Activated B cell treated with CpG ODN at 0.5 μM for 24 hours (primary cell): Measurements from ENCODE around the gene NPB. TPM values are rescaled to one million over a fixed set of nuclear protein-coding genes. Genes with fewer than 3 reads are reported as not detected.

Experiments
- ATAC-seq: fragments of 200-7000 bp; cut with Tn5 transposase; one replicate; pipeline ENCODE4 v1.10.0; 2021; ENCODE audit warnings: low read depth, mild to moderate bottlenecking, moderate library complexity
- CTCF ChIA-PET: fragments of 350-600 bp; sonication (Branson Sonifier 250); formaldehyde crosslinking; loops from one replicate; lab custom pipeline; 2021; ENCODE audit warnings: antibody characterized with exemption; lab: Charles Lee
- POLR2A ChIA-PET: fragments of 350-600 bp; sonication (Branson Sonifier 250); formaldehyde crosslinking; loops from one replicate; lab custom pipeline; 2021; ENCODE audit warnings: antibody characterized with exemption; lab: Charles Lee
- DNase-seq: peaks from one replicate; pipeline ENCODE4 v3.0.0; 2022
- H3K27ac Mint-ChIP-seq: one replicate; pipeline ENCODE4 v1.8.0; 2020; ENCODE audit warnings: mixed read lengths
- H3K27me3 Mint-ChIP-seq: one replicate; pipeline ENCODE4 v1.8.0; 2021; ENCODE audit warnings: mixed read lengths
- H3K36me3 Mint-ChIP-seq: one replicate; pipeline ENCODE4 v1.8.0; 2021; ENCODE audit warnings: low read depth, mixed read lengths
- H3K4me1 Mint-ChIP-seq: one replicate; pipeline ENCODE4 v1.8.0; 2021; ENCODE audit warnings: mixed read lengths
- H3K4me3 Mint-ChIP-seq: one replicate; pipeline ENCODE4 v1.8.0; 2020; ENCODE audit warnings: mild to moderate bottlenecking, mixed read lengths
- H3K9me3 Mint-ChIP-seq: one replicate; pipeline ENCODE4 v1.8.0; 2020; ENCODE audit warnings: mixed read lengths
- intact Hi-C: fragments of 100-400 bp; cut with micrococcal nuclease; formaldehyde crosslinking; loops from one replicate; pipeline ENCODE4 v1.15.1; 2024
- total RNA-seq: library from RNA; stranded (reverse); gene quantifications from 2 replicates; pipeline ENCODE4 v1.2.3, GENCODE V29; 2022
- TF ChIP-seq, protein P1 (sequence below): fragments of 200-600 bp; IDR thresholded peaks from one replicate; pipeline ENCODE4 v1.8.0; 2022; ENCODE audit warnings: antibody characterized with exemption, mild to moderate bottlenecking

Gene NPB
- total RNA-seq, 1 donor from 2014 or later = 0.24 TPM

DNA sequence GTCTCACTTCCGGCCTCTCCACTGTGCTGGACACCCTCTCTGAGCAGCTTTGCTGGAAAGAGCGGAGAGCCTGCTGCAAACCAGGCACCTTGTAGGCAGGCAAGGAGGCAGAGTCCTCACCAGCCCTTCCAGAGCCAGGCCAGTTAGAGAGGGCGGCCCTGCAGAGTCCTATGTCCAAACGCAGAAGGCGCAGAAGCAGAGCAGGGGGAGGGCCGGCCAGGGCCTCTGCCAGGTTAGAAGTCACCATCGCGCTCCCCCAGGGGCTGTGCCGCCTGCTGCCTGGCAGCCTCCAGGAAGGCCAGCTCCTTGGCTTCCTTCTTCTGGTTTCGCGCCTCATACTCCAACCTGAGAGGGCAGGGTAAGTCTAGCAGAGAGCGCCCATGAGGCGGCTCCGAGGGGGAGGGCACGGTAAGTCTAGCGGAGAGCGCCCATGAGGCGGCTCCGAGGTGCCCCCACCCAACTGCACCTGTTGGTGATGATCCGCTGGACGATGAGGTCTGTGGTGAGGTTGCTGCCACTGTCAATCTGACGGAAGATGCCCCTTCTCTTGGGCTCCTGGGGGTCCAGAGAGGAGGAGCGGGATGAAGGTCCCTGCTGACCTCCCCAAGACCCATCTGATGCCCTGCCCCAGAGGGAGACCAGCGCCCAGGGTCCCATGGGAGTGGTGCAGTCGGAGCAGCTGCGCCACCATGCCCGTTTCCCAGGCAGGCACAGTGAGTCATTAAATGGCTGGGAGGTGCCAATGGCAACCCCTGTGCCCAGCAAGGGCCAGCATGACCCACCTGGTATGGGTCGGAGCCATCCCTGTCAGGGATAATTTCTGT is 2.8 kb downstream of the NPB start:
- intact Hi-C loops = no loop called here
- CTCF ChIA-PET = no interaction called here
- H3K27me3 Mint-ChIP-seq = peaks cover 10% of the 10 kb centered on the region
- TF ChIP-seq, protein P1, sequence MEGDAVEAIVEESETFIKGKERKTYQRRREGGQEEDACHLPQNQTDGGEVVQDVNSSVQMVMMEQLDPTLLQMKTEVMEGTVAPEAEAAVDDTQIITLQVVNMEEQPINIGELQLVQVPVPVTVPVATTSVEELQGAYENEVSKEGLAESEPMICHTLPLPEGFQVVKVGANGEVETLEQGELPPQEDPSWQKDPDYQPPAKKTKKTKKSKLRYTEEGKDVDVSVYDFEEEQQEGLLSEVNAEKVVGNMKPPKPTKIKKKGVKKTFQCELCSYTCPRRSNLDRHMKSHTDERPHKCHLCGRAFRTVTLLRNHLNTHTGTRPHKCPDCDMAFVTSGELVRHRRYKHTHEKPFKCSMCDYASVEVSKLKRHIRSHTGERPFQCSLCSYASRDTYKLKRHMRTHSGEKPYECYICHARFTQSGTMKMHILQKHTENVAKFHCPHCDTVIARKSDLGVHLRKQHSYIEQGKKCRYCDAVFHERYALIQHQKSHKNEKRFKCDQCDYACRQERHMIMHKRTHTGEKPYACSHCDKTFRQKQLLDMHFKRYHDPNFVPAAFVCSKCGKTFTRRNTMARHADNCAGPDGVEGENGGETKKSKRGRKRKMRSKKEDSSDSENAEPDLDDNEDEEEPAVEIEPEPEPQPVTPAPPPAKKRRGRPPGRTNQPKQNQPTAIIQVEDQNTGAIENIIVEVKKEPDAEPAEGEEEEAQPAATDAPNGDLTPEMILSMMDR = no peak
- DNase-seq (no peak), ATAC-seq (no peak)
- peaks cover 29% of the 10 kb centered on the region for H3K36me3 Mint-ChIP-seq
- no peak overlapping the region for H3K4me3 Mint-ChIP-seq
- POLR2A ChIA-PET = no interaction called here
- no peak overlapping the region for H3K27ac Mint-ChIP-seq
- H3K9me3 Mint-ChIP-seq = no peaks in the 10 kb centered on the region
- H3K4me1 Mint-ChIP-seq = peaks cover 5% of the 10 kb centered on the region

DNA sequence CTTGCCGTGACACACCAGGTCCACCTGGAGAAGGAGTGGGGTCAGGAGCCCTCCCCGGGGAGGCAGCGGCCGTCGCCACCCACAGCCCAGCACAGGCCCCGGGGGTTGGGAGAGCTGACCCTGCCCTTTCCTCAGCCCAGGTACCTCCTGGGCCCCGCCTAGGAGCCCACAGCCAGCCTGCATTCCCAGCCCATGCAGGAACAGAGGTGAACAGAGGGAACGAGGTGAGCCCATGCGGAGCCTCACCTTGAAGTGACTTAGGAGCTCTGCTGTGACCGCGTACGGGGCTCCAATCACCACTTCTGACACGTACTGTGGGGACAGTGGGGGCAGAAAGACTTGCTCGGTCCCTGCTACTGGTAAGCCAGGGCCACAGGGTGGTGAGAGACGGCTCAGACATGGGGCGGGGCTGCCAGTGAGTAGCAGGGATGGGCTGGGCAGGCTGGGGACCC is 3.4 kb downstream of the NPB start:
- no peaks in the 10 kb centered on the region for H3K9me3 Mint-ChIP-seq
- CTCF ChIA-PET = no interaction called here
- H3K4me3 Mint-ChIP-seq = no peak overlapping the region
- TF ChIP-seq, protein P1 = no peak
- H3K4me1 Mint-ChIP-seq = peaks cover 8% of the 10 kb centered on the region
- peaks cover 8% of the 10 kb centered on the region for H3K27me3 Mint-ChIP-seq
- intact Hi-C loops = no loop called here
- POLR2A ChIA-PET = no interaction called here
- peaks cover 22% of the 10 kb centered on the region for H3K36me3 Mint-ChIP-seq
- no peak overlapping the region for H3K27ac Mint-ChIP-seq
- no peak for DNase-seq
- ATAC-seq = no peak

DNA sequence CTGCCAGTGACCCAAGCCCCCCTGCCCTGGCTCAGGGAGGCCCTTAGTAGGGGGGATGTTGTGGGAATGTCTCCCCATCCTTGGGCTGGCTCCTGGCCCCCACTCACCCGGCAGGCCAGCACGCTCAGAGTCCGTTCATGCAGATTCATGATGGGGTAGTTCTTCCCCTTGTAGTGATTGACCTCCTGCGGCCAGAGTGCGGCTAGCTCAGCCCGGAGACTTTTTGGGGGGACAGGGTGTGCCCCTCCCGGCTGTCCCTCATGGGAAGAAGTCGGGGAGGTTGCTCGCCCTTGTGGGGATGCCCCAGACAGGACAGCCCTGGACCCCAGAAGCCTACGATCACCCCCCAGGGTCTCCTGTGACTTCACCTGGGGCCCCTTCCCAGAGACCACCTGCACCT is 4.0 kb downstream of the NPB start:
- Mint-ChIP-seq H3K4me3 (no peak overlapping the region), H3K27me3 (peaks cover 4% of the 10 kb centered on the region), H3K9me3 (no peaks in the 10 kb centered on the region), H3K4me1 (peaks cover 8% of the 10 kb centered on the region), H3K36me3 (peaks cover 22% of the 10 kb centered on the region), H3K27ac (no peak overlapping the region)
- intact Hi-C loops = no loop called here
- TF ChIP-seq, protein P1 = no peak
- POLR2A ChIA-PET = no interaction called here
- no peak for DNase-seq
- CTCF ChIA-PET = no interaction called here
- no peak for ATAC-seq

DNA sequence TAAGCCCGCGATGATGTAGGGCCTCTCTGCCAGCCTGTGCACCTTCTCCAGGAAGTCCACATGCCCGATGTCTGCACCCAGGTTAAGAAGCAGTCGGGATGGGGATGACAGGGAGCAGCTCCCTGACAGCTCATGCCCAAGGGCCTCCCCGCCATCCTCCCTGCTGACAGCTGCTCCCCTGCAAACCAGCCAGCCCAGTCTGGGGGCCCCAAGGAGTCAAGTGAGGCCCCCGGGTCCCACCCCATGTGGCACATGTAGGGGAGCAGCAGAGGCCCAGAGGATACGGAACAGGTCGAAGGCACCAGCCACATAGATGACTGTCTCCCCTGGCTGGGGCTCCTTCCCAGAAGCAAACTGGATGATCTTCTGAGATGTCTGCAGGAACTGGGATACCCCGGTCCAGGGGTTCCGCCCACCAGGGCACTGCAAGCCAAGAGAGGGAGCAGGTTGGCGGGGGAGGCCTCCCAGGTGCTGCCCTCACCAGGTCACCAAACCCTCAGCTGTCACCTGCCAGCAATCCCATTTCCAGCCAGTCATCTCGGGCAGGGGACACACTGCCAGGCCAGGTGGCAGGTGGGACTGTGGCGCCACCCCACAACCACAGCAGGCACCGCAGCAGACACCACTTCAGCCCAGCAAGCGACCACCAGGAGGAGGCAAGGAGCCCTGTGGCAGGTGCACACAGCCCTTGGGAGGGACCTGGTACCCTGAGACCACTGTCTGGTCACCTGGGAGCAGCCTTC is 4.6 kb downstream of the NPB start:
- TF ChIP-seq, protein P1 = no peak
- peaks cover 7% of the 10 kb centered on the region for H3K4me1 Mint-ChIP-seq
- H3K36me3 Mint-ChIP-seq = peaks cover 19% of the 10 kb centered on the region
- no peaks in the 10 kb centered on the region for H3K27me3 Mint-ChIP-seq
- H3K27ac Mint-ChIP-seq = no peak overlapping the region
- ChIA-PET POLR2A (no interaction called here), CTCF (no interaction called here)
- intact Hi-C loops = no loop called here
- H3K4me3 Mint-ChIP-seq = no peak overlapping the region
- H3K9me3 Mint-ChIP-seq = no peaks in the 10 kb centered on the region
- no peak for ATAC-seq
- DNase-seq = no peak
